DOHH2 (cell line): ENCODE results near the gene NRN1.

Experiments used
- CTCF ChIP-seq: fragments of 200-600 bp; sonication (generic); IDR thresholded peaks from one replicate; pipeline ENCODE4 v1.5.1; 2014; ENCODE audit warnings: antibody characterized with exemption, mild to moderate bottlenecking, low read depth, low read length; ENCODE audit not compliant: poor library complexity, severe bottlenecking
- EZH2phosphoT487 ChIP-seq: fragments of 200-600 bp; sonication (generic); IDR thresholded peaks from 2 replicates; pipeline ENCODE4 v1.6.1; 2017; ENCODE audit warnings: borderline replicate concordance, mild to moderate bottlenecking, antibody characterized with exemption, low read length, moderate library complexity, mixed read lengths

DNA sequence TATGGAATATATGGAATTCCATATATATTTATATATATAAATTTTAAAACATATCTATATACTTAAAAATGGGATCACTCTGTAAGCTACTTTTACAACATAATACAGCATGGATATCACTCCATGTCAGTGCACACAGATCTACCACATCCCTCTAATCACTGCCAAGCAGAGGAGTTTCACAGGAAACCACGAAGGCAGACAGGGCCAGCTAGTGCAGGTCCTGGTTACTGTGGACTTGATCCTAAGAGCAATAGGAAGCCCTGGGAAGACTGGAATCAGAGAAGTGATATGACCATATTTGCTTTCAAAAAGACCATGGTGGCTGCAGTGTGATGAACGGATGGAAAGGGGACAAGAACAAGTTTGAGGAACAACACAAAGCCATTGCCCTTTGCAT is 40.0 kb upstream of the NRN1 start:
- TF ChIP-seq EZH2phosphoT487 (no peak), CTCF (no peak)
